GM10847 (cell line): ENCODE measurements around the gene MORN5.

Experiments used
- POLR2A ChIP-seq: IDR thresholded peaks from 2 replicates; pipeline ENCODE4 v1.6.1; 2011; ENCODE audit not compliant: insufficient read length; ENCODE audit errors: extremely low read depth

Gene MORN5

DNA sequence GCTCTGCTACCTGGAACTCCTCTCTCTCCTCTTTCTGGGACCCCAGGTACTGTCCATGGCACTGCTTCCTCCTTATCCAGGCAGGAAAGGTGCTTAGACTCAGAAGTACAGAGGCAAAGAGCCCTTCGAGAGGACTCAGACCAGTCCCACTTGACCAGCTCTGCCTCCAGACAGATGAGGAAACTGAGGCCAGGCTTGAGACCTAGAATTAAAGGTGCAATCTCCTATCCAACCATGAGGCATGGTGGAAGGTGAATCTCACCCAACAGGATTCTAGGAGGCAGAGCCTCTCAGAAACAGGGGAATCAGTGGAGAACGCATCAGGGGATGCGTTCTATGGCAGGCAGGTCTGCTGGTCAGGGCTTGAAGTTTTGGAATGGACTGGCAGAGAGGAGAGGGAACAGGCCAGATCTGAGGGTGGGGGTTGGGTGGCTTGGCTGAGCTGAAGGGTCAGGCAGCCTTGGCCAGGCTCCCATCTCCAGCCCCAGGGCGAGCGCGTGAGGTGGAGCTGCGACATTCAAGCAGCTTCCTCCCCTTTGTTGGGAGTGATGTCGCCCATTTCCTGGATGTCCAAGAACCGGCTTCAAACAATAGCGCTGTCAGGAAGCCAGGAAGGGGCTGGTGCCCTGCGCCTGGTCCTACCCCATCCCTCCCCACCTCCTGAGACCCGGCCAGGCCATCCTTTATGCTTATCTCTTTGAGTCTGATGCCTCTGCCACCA is 26.3 kb upstream of the MORN5 start:
- no peak for TF ChIP-seq POLR2A

GRCh38 chr9:122133984-122134535 is 25.6 kb upstream of the MORN5 start:
- TF ChIP-seq POLR2A, result no peak

DNA sequence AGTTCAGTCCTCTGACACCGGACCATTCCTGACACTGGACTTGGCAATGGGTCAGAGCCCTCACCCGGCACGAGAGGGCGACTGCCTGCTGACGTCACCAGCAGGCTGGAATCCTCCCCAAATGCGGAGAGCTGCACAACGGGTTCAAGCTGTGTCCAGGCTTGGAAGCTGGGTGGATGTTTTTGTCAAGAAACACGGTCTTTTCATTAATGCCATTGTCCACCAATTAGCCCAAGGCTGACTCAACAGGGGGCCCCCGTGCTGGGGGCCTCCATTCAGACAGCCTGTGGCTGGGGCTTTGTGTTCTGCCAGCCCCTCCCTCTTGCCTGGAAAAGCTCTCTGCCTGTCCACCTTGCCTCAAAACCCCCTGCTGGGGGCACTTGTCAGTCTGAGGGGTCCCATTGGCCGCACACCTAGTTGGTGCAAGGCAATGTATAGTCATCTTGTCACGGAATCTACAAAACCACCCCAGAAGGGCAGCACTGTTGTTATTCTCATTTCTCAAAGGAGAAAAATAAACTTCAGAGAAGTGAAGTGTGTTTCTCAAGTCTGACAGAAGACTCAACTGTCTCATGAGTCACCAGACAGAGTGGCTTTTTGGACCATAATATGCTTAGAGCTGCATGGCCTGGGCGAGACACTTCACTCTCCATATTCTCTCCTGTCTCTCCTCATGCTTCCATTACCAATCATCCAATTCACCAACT is 24.7 kb upstream of the MORN5 start:
- no peak for TF ChIP-seq POLR2A

- TF ChIP-seq POLR2A, result no peak
Measured at GRCh38 chr9:122135529-122135859, 24.2 kb upstream of the MORN5 start.

DNA sequence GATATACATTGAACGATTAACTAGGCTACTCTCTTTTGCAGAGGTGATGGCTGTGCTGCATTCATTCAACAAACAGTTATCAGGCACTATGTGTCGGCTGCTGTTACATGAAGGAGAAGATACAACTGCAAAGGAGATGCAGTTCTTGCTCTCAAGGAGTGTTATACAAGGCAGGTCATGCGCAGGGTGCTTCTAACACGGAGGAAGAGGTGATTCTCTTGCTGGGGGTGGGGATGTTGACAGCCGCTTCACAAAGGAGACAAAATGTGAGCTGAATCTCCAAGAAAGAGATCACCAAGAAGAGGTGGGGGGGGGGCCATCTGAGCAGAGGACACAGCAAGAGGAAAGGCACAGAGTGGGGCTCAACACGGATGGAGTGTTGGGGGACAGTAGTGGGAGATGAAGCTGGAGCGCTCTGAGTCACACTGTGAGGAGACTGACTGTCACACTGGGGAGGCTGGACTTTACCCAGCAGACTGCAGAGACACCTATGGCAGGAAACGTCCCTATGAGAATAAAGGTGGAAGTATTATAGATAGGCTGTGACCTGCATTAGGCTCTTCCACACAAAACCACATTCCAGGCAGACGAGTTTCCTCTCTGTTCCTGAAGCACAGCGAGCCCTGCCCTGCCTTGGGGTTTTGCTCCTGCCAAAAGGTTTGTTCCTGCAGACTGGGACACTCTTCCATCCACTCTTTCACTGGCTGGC is 21.0 kb upstream of the MORN5 start:
- TF ChIP-seq POLR2A, result no peak

- TF ChIP-seq POLR2A, result no peak
Measured at GRCh38 chr9:122140368-122141193, 19.1 kb upstream of the MORN5 start.

- no peak for TF ChIP-seq POLR2A
Measured at GRCh38 chr9:122141671-122142070, 18.0 kb upstream of the MORN5 start.

DNA sequence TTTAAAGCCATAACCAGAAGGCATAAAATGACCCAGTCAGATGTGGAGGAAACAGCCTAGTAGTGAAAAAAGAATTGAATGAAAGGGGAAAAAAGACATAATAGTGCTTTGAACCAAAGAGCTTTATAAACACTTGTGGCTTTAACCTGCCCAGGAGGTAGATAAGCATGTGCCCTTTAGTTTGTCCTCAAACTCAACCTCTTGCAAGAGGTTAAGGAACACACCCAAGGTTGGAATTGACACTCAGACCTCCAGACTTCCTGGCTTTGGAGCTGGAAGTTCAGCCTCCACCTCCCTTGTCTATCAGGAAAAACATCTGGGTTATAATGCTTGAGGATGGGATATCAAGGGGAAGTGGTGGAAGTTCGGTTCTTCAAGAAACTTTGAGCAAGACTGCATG is 16.4 kb upstream of the MORN5 start:
- TF ChIP-seq POLR2A, result no peak

- no peak for TF ChIP-seq POLR2A
Measured at GRCh38 chr9:122143876-122144405, 15.8 kb upstream of the MORN5 start.

GRCh38 chr9:122144836-122145591 is 14.7 kb upstream of the MORN5 start:
- TF ChIP-seq POLR2A, result no peak

- no peak for TF ChIP-seq POLR2A
Measured at GRCh38 chr9:122145592-122145863, 14.2 kb upstream of the MORN5 start.

DNA sequence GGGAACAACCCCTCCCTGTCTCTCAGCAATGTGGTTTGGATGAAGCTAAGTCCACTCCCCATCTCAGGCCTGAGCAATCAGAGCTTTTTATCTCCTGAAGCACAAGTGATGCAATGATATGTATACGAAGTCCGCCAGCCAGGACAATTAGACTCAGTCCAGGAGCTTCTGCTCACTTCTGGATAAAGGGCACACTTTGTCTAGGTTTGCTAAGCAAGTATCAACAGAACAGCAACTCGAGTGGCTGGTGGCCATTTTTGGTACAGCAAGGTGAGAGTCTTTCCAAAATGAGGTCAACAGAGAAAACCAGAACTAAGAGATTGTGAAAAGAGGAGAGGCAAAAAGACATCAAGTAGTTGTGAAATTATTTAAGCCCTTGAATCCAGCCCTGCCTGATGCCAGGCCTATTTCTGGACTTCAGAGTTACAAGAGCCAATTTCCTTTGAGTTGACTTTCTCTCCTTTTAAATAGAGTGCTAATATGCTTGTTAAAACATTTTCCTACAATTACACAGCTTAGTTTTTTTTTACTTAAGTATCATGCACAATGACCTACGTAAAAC is 8.4 kb upstream of the MORN5 start:
- no peak for TF ChIP-seq POLR2A

- no peak for TF ChIP-seq POLR2A
Measured at GRCh38 chr9:122155796-122156195, 3.9 kb upstream of the MORN5 start.

DNA sequence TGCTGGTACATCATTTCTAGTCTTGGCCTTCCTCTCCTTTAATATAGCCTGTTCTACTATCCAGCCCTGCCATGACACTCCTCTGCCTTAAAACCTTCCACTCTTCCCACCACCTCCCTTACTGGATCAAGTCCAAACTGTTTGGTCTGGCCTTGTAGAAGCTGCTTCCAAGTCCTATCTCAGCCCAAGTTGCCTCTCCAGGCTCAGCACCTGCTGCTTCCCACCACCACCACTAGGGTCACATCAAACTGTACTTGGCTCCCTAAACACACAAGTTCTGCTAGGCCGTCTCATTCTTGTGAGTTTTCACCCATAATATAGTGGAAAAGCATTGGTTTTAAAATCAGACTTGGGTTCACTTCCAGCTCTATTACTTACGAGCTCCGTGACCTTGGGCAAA is 1.5 kb upstream of the MORN5 start:
- TF ChIP-seq POLR2A, result no peak
